ENCODE results near the gene OXA1L.
"Not testable (repeated sequence)": the region's sequence is repeated elsewhere in the genome, so short reads cannot be mapped to it uniquely, and the experiment has no call there.

OXA1L gene

DNA sequence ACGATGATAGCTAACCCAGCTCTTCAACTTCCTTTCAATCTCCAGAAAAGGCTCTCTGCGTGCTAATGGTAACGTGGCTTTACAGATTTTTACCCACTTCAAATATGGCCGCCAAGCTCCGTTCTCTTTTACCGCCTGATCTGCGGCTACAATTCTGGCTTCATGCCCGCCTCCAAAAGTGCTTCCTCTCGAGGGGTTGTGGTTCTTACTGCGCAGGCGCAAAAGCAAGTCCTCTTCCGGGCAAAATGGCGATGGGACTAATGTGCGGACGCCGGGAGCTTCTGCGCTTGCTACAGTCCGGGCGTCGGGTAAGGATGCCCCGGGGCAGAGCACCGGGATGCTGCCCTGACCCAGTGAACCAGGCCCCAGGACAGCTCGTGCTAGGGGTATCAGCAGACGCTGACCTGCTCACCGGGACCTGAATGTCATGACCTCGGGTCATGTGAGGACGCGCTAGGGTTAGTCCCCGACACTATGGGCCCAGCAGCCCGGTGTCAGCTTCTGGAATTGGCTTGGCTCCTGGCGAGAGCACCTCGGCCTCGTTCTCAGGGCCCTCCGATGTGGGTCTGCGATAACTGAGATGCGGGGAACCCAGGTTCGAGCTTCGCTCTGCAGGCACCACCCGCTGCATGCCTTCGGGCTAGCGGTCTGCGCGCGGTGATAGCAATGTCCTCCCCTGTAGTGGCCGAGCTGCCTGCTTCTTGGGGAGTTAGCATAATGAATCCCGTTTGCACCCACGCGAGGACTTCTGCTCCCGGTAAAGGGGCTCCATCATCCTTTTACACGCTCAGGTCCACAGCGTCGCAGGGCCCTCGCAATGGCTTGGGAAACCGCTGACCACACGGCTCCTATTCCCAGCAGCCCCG is at the start of gene OXA1L:
Gene OXA1L (plus strand): TSS at position 232 of the 866 bp plus-strand sequence. CDS start 14 bp downstream, at position 246.
- H3K4me3 ChIP-seq (ENCODE audit: low read depth, low read length), result peak within 1 kb of the TSS; percentile 98
- peak; percentile 87 for DNase-seq (ENCODE audit: low read depth)

DNA sequence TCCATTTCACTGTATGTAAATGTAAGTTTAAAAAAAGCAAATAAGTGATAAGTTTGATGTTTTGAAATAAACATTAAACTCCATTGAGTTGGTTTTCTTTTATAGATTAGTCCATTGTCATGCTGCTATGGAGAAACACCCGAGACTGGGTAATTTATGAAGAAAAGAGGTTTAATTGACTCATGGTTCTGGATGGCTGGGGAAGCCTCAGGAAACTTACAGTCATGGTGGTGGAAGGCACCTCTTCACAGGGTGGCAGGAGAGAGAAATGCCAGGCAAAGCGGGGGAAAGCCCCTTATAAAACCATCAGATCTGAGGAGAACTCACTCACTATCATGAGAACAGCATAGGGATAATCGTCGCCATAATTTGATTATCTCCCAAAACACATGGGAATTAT is 48.4 kb upstream of the OXA1L start:
- no peak for DNase-seq (ENCODE audit: low read depth)
- H3K4me3 ChIP-seq (ENCODE audit: low read depth, low read length), result no peak overlapping the region

DNA sequence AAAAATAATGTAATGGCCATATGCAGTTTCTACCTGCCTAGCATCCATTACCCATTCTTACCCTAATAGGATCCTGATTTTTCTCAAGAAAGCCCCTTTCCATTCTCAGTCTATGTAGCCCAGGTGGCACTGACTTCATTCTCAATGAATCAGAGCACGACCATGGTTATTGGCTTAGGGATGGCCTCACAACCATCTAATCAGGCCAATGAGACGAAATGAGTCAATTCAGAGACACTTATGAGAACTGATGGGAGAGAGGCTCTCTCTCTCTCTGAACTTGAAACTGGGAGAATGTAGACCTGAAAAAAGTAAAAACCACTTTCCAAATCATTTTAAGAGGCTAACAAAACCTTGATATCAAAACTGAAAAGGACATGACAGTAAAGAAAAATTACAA is 45.3 kb upstream of the OXA1L start:
- no peak overlapping the region for H3K4me3 ChIP-seq (ENCODE audit: low read depth, low read length)
- DNase-seq (ENCODE audit: low read depth), result no peak

DNA sequence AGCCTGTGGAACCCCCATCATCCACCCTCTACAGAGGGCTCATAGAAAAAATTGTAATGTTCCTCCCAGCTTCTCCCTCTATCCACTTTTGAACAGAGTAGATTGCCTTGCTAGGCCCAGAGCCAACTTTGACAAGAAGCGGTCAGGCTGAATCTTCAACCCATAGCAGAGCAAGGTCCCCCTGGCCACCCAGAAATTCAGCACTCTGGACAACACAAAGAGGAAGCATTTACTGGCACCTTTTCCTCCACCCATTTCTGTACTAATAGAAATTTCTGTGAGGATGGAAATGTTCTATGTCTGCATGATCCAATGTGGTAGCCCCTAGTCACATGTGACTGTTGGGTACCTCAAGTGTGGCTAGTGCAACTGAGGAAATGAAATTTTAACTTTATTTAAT is 42.7 kb upstream of the OXA1L start:
- DNase-seq (ENCODE audit: low read depth), result no peak
- H3K4me3 ChIP-seq (ENCODE audit: low read depth, low read length), result no peak overlapping the region

DNA sequence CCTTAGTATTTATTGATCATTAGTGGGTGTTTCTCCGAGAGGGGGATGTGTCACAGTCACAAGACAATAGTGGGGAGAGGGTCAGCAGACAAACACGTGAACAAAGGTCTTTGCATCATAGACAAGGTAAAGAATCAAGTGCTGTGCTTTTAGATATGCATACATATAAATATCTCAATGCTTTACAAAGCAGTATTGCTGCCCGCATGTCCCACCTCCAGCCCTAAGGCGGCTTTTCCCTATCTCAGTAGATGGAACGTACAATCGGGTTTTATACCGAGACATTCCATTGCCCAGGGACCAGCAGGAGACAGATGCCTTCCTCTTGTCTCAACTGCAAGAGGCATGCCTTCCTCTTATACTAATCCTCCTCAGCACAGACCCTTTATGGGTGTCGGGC is 41.6 kb upstream of the OXA1L start:
- H3K4me3 ChIP-seq (ENCODE audit: low read depth, low read length), result not testable (repeated sequence)

DNA sequence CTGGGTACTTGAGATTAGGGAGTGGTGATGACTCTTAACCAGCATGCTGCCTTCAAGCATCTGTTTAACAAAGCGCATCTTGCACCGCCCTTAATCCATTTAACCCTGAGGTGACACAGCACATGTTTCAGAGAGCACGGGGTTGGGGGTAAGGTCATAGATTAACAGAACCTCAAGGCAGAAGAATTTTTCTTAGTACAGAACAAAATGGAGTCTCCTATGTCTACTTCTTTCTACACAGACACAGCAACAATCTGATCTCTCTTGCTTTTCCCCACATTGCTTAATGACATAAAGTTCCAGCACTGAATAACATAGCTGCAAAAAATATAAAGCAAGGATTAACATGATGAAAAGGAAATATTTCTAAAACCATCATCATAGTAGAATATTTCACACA is 41.1 kb upstream of the OXA1L start:
- H3K4me3 ChIP-seq (ENCODE audit: low read depth, low read length); DNase-seq (ENCODE audit: low read depth): not testable (repeated sequence)

More for the DNA sequence above, 41.6 kb upstream of the OXA1L start:
- not testable (repeated sequence) for DNase-seq (ENCODE audit: low read depth)

DNA sequence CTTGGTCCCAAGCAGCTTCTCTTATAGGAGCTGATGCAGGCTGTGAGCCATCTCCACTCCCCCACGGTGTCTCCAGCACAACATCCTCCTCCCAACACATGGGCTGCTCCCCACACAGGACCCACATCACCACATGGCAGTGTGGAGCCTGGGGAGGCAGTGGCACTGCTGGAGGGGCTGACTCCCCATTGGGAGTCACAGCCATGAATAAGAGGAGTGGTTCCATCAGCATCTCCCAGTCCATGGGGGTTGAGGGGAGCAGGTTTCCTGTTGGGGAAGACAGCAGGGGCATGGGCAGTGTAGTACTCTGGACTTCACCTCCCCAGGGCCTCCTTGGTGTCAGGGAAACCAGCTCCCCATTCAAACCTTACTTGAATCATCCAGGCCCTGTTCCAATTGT is 40.5 kb upstream of the OXA1L start:
- no peak overlapping the region for H3K4me3 ChIP-seq (ENCODE audit: low read depth, low read length)
- DNase-seq (ENCODE audit: low read depth), result no peak

DNA sequence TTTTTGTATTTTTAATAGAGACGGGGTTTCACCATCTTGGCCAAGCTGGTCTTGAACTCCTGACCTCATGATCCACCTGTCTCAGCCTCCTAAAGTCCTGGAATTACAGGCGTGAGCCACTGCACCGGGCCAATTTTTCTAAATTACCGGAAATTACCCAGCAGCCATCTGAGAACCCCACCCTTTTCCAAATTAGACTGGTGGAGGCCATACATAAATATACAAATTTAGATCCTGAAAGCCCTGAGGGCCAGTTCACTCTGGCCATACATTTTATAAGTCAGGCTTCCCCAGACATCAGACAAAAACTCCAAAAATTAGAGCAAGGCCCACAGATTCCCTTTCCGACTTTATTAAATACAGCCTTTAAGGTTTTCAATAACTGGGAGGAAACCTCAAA is 34.4 kb upstream of the OXA1L start:
- not testable (repeated sequence) for H3K4me3 ChIP-seq (ENCODE audit: low read depth, low read length); DNase-seq (ENCODE audit: low read depth)

DNA sequence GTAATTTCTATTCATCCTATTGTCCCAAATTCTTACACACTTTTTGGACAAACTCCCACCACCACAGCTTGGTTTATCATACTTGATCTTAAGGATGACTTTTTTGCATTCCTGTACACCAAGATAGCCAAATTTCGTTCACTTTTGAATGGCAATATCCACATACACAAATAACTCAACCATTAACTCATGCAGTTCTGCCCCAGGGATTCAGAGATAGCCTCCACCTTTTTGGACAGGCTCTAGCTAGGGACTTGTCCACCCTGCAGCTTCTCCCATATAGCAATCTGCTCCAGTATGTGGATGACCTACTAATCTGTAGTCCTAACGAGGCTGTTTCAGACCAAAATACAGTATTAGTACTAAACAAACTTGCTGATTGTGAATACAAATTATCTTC is 32.7 kb upstream of the OXA1L start:
- H3K4me3 ChIP-seq (ENCODE audit: low read depth, low read length), result no peak overlapping the region
- DNase-seq (ENCODE audit: low read depth), result no peak

DNA sequence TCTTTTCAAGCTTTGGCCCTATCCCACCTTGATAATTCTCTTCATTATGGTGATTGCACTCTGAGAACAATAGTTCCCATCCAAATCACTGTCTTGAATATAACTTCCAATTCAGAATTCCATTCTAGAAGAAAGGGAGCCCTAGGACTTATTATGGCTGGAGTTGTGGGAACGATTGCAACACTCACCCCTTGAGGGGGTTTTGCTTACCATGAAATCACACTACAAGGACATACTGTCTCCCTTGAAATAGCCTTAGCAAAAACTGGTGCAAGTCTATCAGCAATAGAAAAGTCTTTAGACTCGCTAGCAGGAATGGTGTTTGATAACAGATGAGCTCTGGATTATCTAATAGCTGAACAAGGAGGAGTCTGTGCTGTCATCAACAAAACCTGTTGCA is 31.4 kb upstream of the OXA1L start:
- no peak overlapping the region for H3K4me3 ChIP-seq (ENCODE audit: low read depth, low read length)
- DNase-seq (ENCODE audit: low read depth), result no peak

DNA sequence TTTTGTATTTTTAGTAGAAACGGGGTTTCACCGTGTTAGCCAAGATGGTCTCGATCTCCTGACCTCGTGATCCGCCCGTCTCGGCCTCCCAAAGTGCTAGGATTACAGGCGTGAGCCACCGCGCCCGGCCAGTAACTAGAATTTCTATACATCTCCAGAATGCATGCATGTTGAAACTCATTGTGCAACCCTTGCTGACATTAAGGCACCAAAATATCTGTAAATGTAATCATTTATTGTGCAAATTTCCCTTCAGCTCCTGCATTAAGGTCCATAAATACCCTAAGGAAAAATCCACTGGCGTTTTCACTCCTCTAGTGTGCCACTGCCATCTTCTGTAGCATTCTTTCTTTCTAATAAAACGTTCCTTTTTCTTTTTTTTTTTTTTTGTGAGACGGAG is 30.1 kb upstream of the OXA1L start:
- not testable (repeated sequence) for H3K4me3 ChIP-seq (ENCODE audit: low read depth, low read length); DNase-seq (ENCODE audit: low read depth)

DNA sequence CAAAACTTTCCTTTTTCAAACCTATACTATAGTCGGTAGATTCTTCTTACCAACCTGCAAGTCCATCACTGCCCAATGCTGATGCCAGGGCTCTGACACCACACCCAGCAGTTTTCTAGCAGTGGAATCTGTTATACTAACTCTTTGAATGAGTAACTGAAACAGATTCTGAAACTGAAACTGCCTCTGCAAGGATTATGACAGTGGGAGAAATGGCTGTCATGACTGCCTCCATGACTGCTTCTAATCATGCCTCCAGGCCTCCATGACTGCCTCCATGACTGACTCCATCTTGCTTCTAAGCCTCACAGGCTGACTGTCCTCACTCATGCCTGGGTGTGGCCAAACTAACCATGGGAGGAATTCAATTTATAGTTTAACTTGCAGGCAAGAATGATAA is 29.4 kb upstream of the OXA1L start:
- DNase-seq (ENCODE audit: low read depth), result no peak

DNA sequence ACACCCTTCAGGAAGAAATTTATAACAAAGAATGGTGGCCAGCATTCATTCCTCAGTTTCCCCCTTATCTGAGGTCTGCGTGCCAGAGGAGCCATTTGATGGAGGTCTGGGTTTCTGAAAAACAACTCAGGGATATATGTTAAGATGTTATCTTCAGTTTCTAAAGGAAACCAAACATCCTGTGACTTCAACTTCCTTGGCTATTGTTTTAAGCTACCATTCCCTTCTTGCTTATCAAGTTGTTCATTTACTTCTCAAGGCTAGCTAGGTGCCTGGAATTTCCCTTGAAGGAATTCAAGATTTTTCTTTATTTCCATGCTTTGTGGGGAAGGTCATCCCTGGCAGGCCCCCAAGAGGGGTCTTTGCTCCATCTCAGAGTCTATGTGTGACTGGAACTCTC is 27.1 kb upstream of the OXA1L start:
- no peak for DNase-seq (ENCODE audit: low read depth)
- no peak overlapping the region for H3K4me3 ChIP-seq (ENCODE audit: low read depth, low read length)

More for the DNA sequence above, 29.4 kb upstream of the OXA1L start:
- H3K4me3 ChIP-seq (ENCODE audit: low read depth, low read length), result no peak overlapping the region

DNA sequence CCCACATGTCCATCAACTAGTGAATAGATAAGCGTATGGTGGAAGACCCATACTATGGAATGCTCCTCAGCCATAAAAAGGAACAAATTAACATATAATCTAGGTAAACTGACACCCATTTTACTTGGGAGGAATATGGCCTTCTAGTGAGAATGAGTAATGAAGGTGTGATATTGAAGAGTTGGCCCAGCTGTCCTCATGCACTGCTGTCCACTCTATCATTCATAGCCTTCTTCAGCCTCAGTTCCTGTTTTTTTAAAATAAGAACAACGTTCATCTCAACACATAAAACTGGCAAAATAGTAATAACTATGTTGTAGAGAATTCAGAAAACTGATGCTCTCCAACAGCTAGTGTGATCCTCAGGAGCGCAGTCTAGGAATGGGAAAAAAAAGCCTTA is 26.5 kb upstream of the OXA1L start:
- H3K4me3 ChIP-seq (ENCODE audit: low read depth, low read length), result no peak overlapping the region
- DNase-seq (ENCODE audit: low read depth), result no peak

DNA sequence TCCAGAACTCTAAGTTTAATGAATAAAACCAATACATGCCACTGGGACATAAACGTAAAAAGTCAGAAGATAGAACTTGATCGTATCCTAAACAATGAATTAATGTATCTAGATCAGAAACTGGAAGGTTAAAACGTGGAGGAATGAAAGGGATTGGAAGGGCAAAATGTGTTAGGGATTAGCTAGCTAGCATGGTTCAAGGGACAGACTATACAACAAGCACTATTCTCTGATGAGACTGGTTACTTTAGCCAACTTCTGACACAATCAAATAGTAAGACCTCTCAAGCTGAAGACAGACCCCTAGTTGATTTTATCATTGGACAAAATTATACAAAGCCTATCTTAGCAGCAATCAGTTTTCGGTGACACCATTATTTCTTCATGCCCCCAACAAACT is 18.7 kb upstream of the OXA1L start:
- DNase-seq (ENCODE audit: low read depth), result no peak
- H3K4me3 ChIP-seq (ENCODE audit: low read depth, low read length), result no peak overlapping the region

DNA sequence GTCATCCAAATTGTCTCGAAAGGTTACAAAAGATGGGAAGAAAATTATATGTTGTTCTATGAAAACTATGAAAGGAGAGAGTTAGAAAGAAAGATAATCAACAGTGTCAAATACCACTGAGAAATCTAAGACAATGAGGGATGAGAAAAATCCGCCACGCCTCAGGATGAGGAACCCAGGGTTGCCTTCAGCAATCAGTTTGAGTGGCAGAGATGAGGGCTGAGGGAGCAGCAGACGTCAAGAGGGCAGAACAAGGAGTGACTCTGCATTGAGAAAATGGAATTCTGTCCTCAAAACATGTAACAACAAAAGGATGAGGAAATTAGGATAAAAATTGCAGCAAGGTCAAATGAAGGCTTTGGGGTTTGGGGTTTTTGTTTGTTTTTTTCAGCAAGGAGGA is 18.3 kb upstream of the OXA1L start:
- DNase-seq (ENCODE audit: low read depth), result no peak
- no peak overlapping the region for H3K4me3 ChIP-seq (ENCODE audit: low read depth, low read length)

DNA sequence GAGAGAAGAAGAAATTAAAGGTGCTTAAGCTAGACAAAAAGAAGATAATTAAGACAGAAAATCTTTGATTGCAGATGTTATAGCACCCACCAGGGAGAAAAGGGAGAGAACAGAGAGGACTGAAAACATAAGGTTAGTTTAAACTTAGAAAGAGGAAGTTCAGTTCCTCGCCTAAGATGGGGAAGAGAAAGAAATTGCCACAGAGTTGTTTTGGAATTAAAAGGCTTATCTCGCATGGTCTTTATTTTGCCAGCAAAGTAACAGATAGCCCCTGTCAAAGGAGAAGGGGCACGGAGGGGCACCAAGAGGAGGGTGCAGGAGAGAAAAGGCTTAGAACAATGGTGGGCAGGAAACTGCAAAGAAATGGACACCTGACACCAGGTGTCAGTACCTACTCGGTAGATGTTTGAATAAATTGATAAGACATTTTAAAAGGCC is 17.8 kb upstream of the OXA1L start:
- H3K4me3 ChIP-seq (ENCODE audit: low read depth, low read length), result no peak overlapping the region
- no peak for DNase-seq (ENCODE audit: low read depth)

DNA sequence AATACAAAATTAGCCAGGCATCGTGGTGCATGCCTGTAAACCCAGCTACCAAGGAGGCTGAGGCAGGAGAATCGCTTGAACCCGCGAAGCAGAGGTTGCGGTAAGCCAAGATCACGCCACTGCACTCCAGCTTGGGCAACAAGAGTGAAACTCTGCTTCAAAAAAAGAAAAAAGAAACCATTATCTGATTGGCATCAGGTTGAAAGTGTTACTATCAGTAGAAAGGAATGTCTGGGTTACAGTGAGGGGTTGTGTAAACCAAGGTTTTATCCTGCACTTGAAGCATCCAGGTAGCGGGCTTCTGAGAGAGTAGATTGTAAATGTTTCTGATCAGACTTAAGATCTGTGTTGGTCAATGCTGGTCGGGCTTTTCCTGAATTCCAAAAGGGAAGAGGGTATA is 14.1 kb upstream of the OXA1L start:
- H3K4me3 ChIP-seq (ENCODE audit: low read depth, low read length), result no peak overlapping the region
- DNase-seq (ENCODE audit: low read depth), result no peak

DNA sequence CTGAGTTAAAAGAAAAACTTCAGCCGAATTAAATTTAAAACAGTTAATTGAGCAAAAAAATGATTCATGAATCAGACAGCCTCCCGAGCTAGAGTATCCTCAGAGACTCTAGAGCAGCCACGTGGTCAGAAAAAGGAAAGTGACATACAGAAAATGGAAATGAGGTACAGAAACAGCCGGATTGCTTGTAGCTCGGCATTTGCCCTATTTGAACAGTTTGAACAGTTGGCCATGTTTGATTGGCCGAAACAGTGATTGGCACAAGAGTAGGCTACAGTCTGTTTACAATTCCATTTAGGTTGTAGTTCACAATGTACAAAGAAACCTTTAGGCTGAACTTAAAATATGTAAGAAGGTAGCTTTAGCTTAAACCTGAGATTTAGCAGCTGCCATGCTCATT is 12.9 kb upstream of the OXA1L start:
- H3K4me3 ChIP-seq (ENCODE audit: low read depth, low read length), result no peak overlapping the region
- DNase-seq (ENCODE audit: low read depth), result no peak

DNA sequence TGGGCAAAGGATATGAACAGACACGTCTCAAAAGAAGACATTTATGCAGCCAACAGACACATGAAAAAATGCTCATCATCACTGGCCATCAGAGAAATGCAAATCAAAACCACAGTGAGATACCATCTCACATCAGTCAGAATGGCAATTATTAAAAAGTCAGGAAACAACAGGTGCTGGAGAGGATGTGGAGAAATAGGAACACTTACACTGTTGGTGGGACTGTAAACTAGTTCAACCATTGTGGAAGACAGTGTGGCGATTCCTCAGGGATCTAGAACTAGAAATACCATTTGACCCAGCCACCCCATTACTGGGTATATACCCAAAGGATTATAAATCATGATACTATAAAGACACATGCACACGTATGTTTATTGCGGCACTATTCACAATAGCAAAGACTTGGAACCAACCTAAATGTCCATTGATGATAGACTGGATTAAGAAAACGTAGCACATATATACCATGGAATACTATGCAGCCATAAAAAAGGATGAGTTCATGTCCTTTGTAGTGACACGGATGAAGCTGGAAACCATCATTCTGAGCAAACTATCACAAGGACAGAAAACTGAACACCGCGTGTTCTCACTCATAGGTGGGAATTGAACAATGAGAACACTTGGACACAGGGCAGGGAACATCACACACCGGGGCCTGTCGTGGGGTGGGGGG is 8.4 kb upstream of the OXA1L start:
- H3K4me3 ChIP-seq (ENCODE audit: low read depth, low read length); DNase-seq (ENCODE audit: low read depth): not testable (repeated sequence)

DNA sequence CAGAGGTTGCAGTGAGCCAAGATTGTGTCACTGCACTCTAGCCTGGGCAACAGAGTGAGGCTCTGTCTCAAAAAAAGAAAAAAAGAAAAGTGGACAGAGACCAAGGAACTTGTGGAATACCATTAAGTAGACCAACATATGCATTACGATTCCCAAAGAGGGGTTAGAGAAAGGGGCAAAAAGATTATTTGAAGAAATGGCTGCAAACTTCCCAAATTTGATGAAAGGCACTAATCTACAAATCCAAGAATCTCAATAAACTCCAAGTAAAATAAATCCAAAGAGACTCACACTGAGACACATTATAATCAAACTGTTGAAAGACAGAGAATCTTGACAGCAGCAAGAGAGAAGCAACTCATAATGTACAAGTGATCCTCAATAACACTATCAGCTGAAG is 4.8 kb upstream of the OXA1L start:
- DNase-seq (ENCODE audit: low read depth), result no peak
- no peak overlapping the region for H3K4me3 ChIP-seq (ENCODE audit: low read depth, low read length)
